Heart left ventricle (tissue), 13 donors: ENCODE data around the gene ZNF79.

ENCODE experiments used
- POLR2A ChIP-seq, 2 donors: fragments of 450-650 bp; IDR thresholded peaks; one replicate each; pipeline ENCODE4 v1.6.1; 2017; ENCODE audit warnings: antibody characterized with exemption in 2 of 2, mild to moderate bottlenecking in 2 of 2, moderate library complexity in 2 of 2
- TF ChIP-seq, protein P1 (sequence below), 12 donors: fragments of 200-600 bp; sonication (generic) in 4 of 12; IDR thresholded peaks; one replicate each; pipeline versions ENCODE4 v1.5.0 to v1.8.0; 2018 to 2022; ENCODE audit warnings: antibody characterized with exemption in 12 of 12, mild to moderate bottlenecking in 5 of 12
- donor health status: ischemic (EF 13 %, LVEDD 7.1; RV severe dilation, severe dysfunction).
- donor health status: DM: no; HTN: yes; CAD: no.
- donor health status: DM: no; HTN: no; CAD: no.
- donor health status: ischemic (EF 25% LVEDD 6.9; RV normal size, moderate dysfunction).
- donor health status: ischemic (EF 25% LVEDD 5.7; RV mildly dilated, moderate dysfunction).
- donor health status: ischemic (EF 35%, LVEDD 5.7; RV mildly dilated, moderate dysfunction).
- donor health status: nonischemic (EF 11% LVEDD 7.7; RV severe dilation, severe dysfunction).
- donor health status: DM: yes; HTN: yes; CAD: no.
- donor health status: PGD.
- donor health status: ischemic (EF 29% LVEDD 5.4; RV normal size, mild dysfunction).
- donor health status: nonischemic (EF 23%, LVEDD 6.1; RV moderate dilation, normal function).

DNA sequence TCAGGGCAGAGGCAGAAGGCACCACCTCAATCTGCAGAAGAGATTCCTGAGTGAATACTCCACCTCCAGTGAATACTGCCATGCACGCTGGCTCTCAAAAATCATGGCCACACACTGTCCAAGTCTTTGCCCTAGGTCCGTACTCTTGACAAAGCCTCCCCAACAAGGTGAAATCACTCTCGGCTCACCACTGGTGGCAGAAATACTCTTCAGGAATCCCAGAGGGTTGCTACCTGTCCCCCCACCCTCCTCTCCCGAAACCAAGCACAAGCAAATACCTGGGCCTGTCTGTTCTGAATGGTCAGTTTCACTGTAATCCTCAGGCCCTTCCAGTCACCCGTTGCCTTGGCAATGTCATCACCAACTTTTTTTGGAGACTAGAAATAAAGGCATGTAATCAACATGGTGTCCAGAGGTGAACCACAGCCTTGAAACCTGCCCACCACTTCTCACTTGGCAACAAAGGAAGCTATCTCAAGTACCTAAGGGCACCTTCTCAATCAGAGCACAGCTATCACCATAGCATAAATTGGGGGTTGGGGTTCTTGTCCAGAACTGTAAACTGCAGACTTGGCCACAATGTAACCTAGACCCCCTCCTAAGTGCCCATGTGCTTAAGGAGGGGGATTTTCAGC is 25.3 kb downstream of the ZNF79 start:
- TF ChIP-seq, protein P1, sequence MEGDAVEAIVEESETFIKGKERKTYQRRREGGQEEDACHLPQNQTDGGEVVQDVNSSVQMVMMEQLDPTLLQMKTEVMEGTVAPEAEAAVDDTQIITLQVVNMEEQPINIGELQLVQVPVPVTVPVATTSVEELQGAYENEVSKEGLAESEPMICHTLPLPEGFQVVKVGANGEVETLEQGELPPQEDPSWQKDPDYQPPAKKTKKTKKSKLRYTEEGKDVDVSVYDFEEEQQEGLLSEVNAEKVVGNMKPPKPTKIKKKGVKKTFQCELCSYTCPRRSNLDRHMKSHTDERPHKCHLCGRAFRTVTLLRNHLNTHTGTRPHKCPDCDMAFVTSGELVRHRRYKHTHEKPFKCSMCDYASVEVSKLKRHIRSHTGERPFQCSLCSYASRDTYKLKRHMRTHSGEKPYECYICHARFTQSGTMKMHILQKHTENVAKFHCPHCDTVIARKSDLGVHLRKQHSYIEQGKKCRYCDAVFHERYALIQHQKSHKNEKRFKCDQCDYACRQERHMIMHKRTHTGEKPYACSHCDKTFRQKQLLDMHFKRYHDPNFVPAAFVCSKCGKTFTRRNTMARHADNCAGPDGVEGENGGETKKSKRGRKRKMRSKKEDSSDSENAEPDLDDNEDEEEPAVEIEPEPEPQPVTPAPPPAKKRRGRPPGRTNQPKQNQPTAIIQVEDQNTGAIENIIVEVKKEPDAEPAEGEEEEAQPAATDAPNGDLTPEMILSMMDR (IDR thresholded peaks at IDR 0.05) = no peak
- no peak for TF ChIP-seq POLR2A (IDR thresholded peaks at IDR 0.05)
